HepG2 (cell line): Measurements from ENCODE around the gene COQ9. TPM values are rescaled to one million over a fixed set of nuclear protein-coding genes. Genes with fewer than 3 reads are reported as not detected.
A peak's percentile ranks its signal among the peaks of the same experiment; 100 is the strongest.

ENCODE experiments used
- CENPT ChIP-seq: sonication (generic); formaldehyde crosslinking; IDR thresholded peaks from 2 replicates; pipeline ENCODE4 v1.8.0; 2022; ENCODE audit warnings: low read depth, mild to moderate bottlenecking, moderate library complexity, missing genetic modification reagents
- HIVEP1 ChIP-seq: sonication (generic); formaldehyde crosslinking; IDR thresholded peaks from 2 replicates; pipeline ENCODE4 v1.4.0; 2020; ENCODE audit warnings: mild to moderate bottlenecking, missing genetic modification reagents
- JUND ChIP-seq: sonication (generic); formaldehyde crosslinking; IDR thresholded peaks from 2 replicates; pipeline ENCODE4 v1.8.0; 2022; ENCODE audit warnings: mild to moderate bottlenecking, missing genetic modification reagents
- MAZ ChIP-seq, 2 experiments: sonication (generic) in 1 of 2; formaldehyde crosslinking in 1 of 2; IDR thresholded peaks; 2 replicates each; pipeline versions ENCODE4 v1.5.0 to v1.6.1; 2012 to 2020; ENCODE audit warnings: low read depth in 2 of 2, mild to moderate bottlenecking in 2 of 2, borderline replicate concordance in 1 of 2, improper control_type of control experiment in 1 of 2, low read length in 1 of 2, missing genetic modification reagents in 1 of 2, moderate library complexity in 1 of 2
- MED8 ChIP-seq: sonication (generic); formaldehyde crosslinking; IDR thresholded peaks from 2 replicates; pipeline ENCODE4 v1.8.1; 2023; ENCODE audit warnings: mild to moderate bottlenecking, missing genetic modification reagents; ENCODE audit not compliant: insufficient replicate concordance
- SETDB1 ChIP-seq: sonication (generic); formaldehyde crosslinking; IDR thresholded peaks from 2 replicates; pipeline ENCODE4 v1.5.1; 2020; ENCODE audit warnings: missing genetic modification reagents, mild to moderate bottlenecking, borderline replicate concordance
- TEAD3 ChIP-seq: optimal IDR thresholded peaks from 2 replicates; pipeline ENCODE3; 2016; ENCODE audit warnings: borderline replicate concordance
- ZBTB1 ChIP-seq: sonication (generic); formaldehyde crosslinking; IDR thresholded peaks from 2 replicates; pipeline ENCODE4 v1.4.0; 2020; ENCODE audit warnings: missing genetic modification reagents, borderline replicate concordance
- ZBTB42 ChIP-seq: sonication (generic); formaldehyde crosslinking; IDR thresholded peaks from 2 replicates; pipeline ENCODE4 v1.5.0; 2020; ENCODE audit warnings: mild to moderate bottlenecking, missing genetic modification reagents
- ZFX ChIP-seq: sonication (generic); formaldehyde crosslinking; IDR thresholded peaks from 2 replicates; pipeline ENCODE4 v1.4.0; 2020; ENCODE audit warnings: mild to moderate bottlenecking, low read depth, missing genetic modification reagents, moderate library complexity
- ZFYVE20 ChIP-seq: sonication (generic); formaldehyde crosslinking; IDR thresholded peaks from 2 replicates; pipeline ENCODE4 v1.8.0; 2023; ENCODE audit warnings: low read depth, mild to moderate bottlenecking, moderate library complexity, missing genetic modification reagents, borderline replicate concordance
- ZMAT3 ChIP-seq: sonication (generic); formaldehyde crosslinking; conservative IDR thresholded peaks from 2 replicates; pipeline ENCODE4 v1.7.0; 2021; ENCODE audit warnings: missing genetic modification reagents
- ZNF333 ChIP-seq: sonication (generic); formaldehyde crosslinking; IDR thresholded peaks from 2 replicates; pipeline ENCODE4 v1.4.0; 2020; ENCODE audit warnings: mild to moderate bottlenecking, missing genetic modification reagents, borderline replicate concordance
- ZNF33B ChIP-seq: sonication (generic); formaldehyde crosslinking; IDR thresholded peaks from 2 replicates; pipeline ENCODE4 v1.5.1; 2020; ENCODE audit warnings: mild to moderate bottlenecking, missing genetic modification reagents
- ZNF451 ChIP-seq: sonication (generic); formaldehyde crosslinking; IDR thresholded peaks from 2 replicates; pipeline ENCODE4 v1.5.0; 2020; ENCODE audit warnings: mild to moderate bottlenecking, missing genetic modification reagents
- ZNF556 ChIP-seq: sonication (generic); formaldehyde crosslinking; IDR thresholded peaks from 2 replicates; pipeline ENCODE4 v1.4.0; 2020; ENCODE audit warnings: mild to moderate bottlenecking, missing genetic modification reagents, borderline replicate concordance
- polyA plus RNA-seq, 8 experiments: library from polyadenylated mRNA; depleted of rRNA in 3 of 8; stranded (reverse) in 7 of 8; unstranded in 1 of 8; fragments of >200 nt; fragmentation: Illumina TruSeq in 4 of 8; extraction: Trizol in 4 of 8; gene quantifications; 2 replicates each; pipeline versions ENCODE4 v1.2.1 to v1.2.3, GENCODE V29; 2011 to 2016; ENCODE audit warnings: low read depth in 4 of 8, missing spikeins in 1 of 8, mixed read lengths in 1 of 8; ENCODE audit not compliant: insufficient read depth in 1 of 8
- total RNA-seq, 5 experiments: library from RNA; depleted of rRNA; stranded (reverse); fragments of >200 nt; fragmentation: Illumina TruSeq; extraction: Trizol; gene quantifications; 2 replicates each; pipeline ENCODE4 v1.2.3, GENCODE V29; 2016; ENCODE audit warnings: low read depth in 1 of 5
- TF ChIP-seq, protein P1 (sequence below): sonication (generic); formaldehyde crosslinking; IDR thresholded peaks from 2 replicates; pipeline ENCODE4 v1.4.0; 2020; ENCODE audit warnings: missing genetic modification reagents, low read depth, mild to moderate bottlenecking, borderline replicate concordance
- TF ChIP-seq, protein P2 (sequence below): sonication (generic); formaldehyde crosslinking; IDR thresholded peaks from 2 replicates; pipeline ENCODE4 v1.9.0; 2022; ENCODE audit warnings: low read depth, missing genetic modification reagents
- TF ChIP-seq, protein P3 (sequence below): sonication (generic); formaldehyde crosslinking; IDR thresholded peaks from 2 replicates; pipeline ENCODE4 v1.5.0; 2020; ENCODE audit warnings: missing genetic modification reagents
- TF ChIP-seq, protein P4 (sequence below): sonication (generic); formaldehyde crosslinking; IDR thresholded peaks from 2 replicates; pipeline ENCODE4 v1.8.0; 2022; ENCODE audit warnings: low read depth, missing genetic modification reagents
- TF ChIP-seq, protein P5 (sequence below): sonication (generic); formaldehyde crosslinking; IDR thresholded peaks from 2 replicates; pipeline ENCODE4 v1.4.0; 2020; ENCODE audit warnings: missing genetic modification reagents; ENCODE audit errors: not compliant biosample characterization

The COQ9 gene
- total and polyA plus RNA-seq, 2 of the 13 experiments (the other 11 are each of a cell fraction or from before 2014, with no cell fraction given) = 57.5 to 108 TPM

DNA sequence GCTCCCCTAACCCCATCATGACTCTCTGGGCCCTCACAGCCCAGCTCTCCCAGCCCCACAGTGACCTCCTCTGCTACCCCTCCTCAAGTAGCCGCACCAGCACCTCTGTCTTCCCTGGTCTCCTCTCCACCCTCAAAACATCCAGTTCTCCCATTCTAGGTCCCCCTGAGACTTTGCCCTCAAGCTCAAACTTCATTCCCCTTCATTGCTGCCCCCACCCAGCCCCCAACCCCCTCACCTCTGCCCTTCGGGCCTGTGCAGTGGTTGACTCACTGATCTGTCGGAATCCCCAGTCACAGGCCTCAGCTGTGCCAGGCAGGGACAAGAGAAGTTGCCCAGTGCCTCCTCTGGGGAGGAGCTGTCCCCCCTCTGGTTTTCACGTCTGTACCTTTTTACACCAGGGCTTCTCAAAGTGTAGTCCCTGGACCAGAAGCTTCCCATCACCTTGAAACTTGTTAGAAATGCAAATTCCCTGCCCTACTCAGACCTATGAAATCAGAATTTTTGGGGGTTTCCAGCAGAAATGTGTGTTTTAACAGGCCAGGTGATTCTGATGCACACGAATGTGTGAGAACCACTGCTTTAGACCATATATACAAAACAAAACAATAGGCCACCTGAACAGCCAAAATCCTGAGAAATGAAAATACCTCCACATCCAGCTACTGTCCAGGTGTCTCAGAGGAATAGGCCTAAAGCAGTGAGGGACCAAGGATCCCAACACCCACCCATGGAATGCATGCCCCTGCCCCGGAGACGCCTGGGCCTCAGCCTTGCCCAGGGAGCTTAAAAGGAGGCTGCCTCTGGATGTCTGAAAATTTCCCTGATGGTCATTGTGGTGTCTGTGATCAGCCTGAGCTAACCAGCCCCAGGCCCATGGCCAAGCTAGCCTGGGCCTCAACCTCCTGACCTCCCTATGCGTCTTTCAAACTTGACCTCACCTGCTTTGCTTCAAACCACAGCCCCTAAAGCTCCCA lies 39.9 kb downstream of the COQ9 start (continued):
- TF ChIP-seq, protein P1, sequence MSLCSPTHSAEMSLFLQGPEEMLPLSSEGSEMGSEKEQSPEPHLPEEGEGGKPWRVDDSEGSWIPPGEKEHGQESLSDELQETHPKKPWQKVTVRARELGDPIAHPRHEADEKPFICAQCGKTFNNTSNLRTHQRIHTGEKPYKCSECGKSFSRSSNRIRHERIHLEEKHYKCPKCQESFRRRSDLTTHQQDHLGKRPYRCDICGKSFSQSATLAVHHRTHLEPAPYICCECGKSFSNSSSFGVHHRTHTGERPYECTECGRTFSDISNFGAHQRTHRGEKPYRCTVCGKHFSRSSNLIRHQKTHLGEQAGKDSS (CRISPR knock-in tag) = no peak; the same call in 1 of the 2 replicates
- TF ChIP-seq MED8 (CRISPR knock-in tag) (no peak), ZNF451 (CRISPR knock-in tag) (no peak), ZNF333 (CRISPR knock-in tag) (peak; percentile 8; the same call in 1 of the 2 replicates), MAZ (IDR thresholded peaks at IDR 0.05; ENCODE audit: borderline replicate concordance, low read depth, low read length) (0 out of 2 replicates have a peak, but pooled peaks have one; percentile 0), MAZ (CRISPR knock-in tag; IDR thresholded peaks at IDR 0.05; ENCODE audit: low read depth) (no peak), JUND (CRISPR knock-in tag) (no peak), CENPT (CRISPR knock-in tag) (no peak), ZNF556 (CRISPR knock-in tag) (0 out of 2 replicates have a peak, but pooled peaks have one; percentile 37), ZFYVE20 (CRISPR knock-in tag) (no peak), SETDB1 (CRISPR knock-in tag) (no peak), ZFX (peak; percentile 62), TEAD3 (CRISPR knock-in tag) (peak; percentile 37), HIVEP1 (CRISPR knock-in tag) (peak; percentile 54; the same call in 1 of the 2 replicates), ZBTB1 (CRISPR knock-in tag) (no peak), ZMAT3 (CRISPR knock-in tag) (0 out of 2 replicates have a peak, but pooled peaks have one; percentile 45), ZNF33B (CRISPR knock-in tag) (no peak), ZBTB42 (CRISPR knock-in tag) (no peak)
- TF ChIP-seq, protein P2, sequence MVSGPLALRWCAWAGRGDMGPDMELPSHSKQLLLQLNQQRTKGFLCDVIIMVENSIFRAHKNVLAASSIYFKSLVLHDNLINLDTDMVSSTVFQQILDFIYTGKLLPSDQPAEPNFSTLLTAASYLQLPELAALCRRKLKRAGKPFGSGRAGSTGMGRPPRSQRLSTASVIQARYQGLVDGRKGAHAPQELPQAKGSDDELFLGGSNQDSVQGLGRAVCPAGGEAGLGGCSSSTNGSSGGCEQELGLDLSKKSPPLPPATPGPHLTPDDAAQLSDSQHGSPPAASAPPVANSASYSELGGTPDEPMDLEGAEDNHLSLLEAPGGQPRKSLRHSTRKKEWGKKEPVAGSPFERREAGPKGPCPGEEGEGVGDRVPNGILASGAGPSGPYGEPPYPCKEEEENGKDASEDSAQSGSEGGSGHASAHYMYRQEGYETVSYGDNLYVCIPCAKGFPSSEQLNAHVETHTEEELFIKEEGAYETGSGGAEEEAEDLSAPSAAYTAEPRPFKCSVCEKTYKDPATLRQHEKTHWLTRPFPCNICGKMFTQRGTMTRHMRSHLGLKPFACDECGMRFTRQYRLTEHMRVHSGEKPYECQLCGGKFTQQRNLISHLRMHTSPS (CRISPR knock-in tag) = no peak; the same call in 1 of the 2 replicates
- TF ChIP-seq, protein P3, sequence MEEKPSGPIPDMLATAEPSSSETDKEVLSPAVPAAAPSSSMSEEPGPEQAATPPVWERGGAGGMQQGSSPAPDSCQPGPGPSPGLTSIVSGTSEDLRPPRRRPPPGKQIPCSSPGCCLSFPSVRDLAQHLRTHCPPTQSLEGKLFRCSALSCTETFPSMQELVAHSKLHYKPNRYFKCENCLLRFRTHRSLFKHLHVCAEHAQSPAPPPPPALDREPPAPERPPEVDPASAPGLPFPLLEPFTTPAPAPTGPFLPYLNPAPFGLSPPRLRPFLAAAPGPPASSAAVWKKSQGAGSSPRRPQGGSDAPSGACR (CRISPR knock-in tag) = 0 out of 2 replicates have a peak, but pooled peaks have one; percentile 27
- TF ChIP-seq, protein P4, sequence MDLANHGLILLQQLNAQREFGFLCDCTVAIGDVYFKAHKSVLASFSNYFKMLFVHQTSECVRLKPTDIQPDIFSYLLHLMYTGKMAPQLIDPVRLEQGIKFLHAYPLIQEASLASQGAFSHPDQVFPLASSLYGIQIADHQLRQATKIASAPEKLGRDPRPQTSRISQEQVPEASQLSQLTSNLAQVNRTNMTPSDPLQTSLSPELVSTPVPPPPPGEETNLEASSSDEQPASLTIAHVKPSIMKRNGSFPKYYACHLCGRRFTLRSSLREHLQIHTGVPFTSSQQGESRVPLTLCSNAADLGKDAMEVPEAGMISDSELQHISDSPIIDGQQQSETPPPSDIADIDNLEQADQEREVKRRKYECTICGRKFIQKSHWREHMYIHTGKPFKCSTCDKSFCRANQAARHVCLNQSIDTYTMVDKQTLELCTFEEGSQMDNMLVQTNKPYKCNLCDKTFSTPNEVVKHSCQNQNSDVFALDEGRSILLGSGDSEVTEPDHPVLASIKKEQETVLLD (CRISPR knock-in tag) = 0 out of 2 replicates have a peak, but pooled peaks have one; percentile 4
- TF ChIP-seq, protein P5, sequence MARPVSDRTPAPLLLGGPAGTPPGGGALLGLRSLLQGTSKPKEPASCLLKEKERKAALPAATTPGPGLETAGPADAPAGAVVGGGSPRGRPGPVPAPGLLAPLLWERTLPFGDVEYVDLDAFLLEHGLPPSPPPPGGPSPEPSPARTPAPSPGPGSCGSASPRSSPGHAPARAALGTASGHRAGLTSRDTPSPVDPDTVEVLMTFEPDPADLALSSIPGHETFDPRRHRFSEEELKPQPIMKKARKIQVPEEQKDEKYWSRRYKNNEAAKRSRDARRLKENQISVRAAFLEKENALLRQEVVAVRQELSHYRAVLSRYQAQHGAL (CRISPR knock-in tag) = no peak
